HG02943 (cell line): Measurements from ENCODE around the gene ZNF609.
"Not testable (repeated sequence)": the region's sequence is repeated elsewhere in the genome, so short reads cannot be mapped to it uniquely, and the experiment has no call there.

Experiments used
- ATAC-seq: cut with Tn5 transposase; IDR thresholded peaks from one replicate; pipeline ENCODE4 v1.9.1; 2021; ENCODE audit warnings: mild to moderate bottlenecking, low read depth, moderate library complexity; ENCODE audit not compliant: unreplicated experiment

The ZNF609 gene

GRCh38 chr15:64618138-64618537 is 157.8 kb downstream of the ZNF609 start:
- ATAC-seq, result no peak

- ATAC-seq, result no peak
Observed at GRCh38 chr15:64618540-64618939, 158.2 kb downstream of the ZNF609 start.

GRCh38 chr15:64619880-64620839 is 159.8 kb downstream of the ZNF609 start:
- ATAC-seq, result no peak

- no peak for ATAC-seq
Observed at GRCh38 chr15:64621056-64621455, 160.7 kb downstream of the ZNF609 start.

GRCh38 chr15:64622410-64623260 is 162.3 kb downstream of the ZNF609 start:
- peak; percentile 62 for ATAC-seq

GRCh38 chr15:64623347-64623996 is 163.1 kb downstream of the ZNF609 start:
- no peak for ATAC-seq

GRCh38 chr15:64624242-64624641 is 163.9 kb downstream of the ZNF609 start:
- no peak for ATAC-seq

- ATAC-seq, result no peak
Observed at GRCh38 chr15:64629063-64629462, 168.7 kb downstream of the ZNF609 start.

GRCh38 chr15:64630396-64631107 is 170.2 kb downstream of the ZNF609 start:
- ATAC-seq, result no peak

GRCh38 chr15:64632639-64633038 is 172.3 kb downstream of the ZNF609 start:
- not testable (repeated sequence) for ATAC-seq

- no peak for ATAC-seq
Observed at GRCh38 chr15:64633332-64633731, 173.0 kb downstream of the ZNF609 start.

GRCh38 chr15:64634027-64634426 is 173.6 kb downstream of the ZNF609 start:
- ATAC-seq, result peak; percentile 70

GRCh38 chr15:64634576-64635498 is 174.5 kb downstream of the ZNF609 start:
- peak; percentile 53 for ATAC-seq

GRCh38 chr15:64635499-64636495 is 175.4 kb downstream of the ZNF609 start:
- ATAC-seq, result no peak

GRCh38 chr15:64636556-64636955 is 176.2 kb downstream of the ZNF609 start:
- ATAC-seq, result no peak

GRCh38 chr15:64637412-64637811 is 177.0 kb downstream of the ZNF609 start:
- ATAC-seq, result no peak

GRCh38 chr15:64639744-64640143 is 179.4 kb downstream of the ZNF609 start:
- ATAC-seq, result not testable (repeated sequence)
